PC-3 (cell line): ENCODE measurements around the gene CNTRL.

Source experiments
- EZH2 ChIP-seq: fragments of 300-600 bp; sonication (generic); IDR thresholded peaks from one replicate; pipeline ENCODE4 v1.6.1; 2017; ENCODE audit warnings: antibody characterized with exemption, mild to moderate bottlenecking, low read length; ENCODE audit not compliant: unreplicated experiment
- TF ChIP-seq, protein P1 (sequence below): fragments of 300-600 bp; sonication (generic); conservative IDR thresholded peaks from 2 replicates; pipeline ENCODE4 v1.5.1; 2017; ENCODE audit warnings: antibody characterized with exemption, low read depth, mild to moderate bottlenecking, low read length

DNA sequence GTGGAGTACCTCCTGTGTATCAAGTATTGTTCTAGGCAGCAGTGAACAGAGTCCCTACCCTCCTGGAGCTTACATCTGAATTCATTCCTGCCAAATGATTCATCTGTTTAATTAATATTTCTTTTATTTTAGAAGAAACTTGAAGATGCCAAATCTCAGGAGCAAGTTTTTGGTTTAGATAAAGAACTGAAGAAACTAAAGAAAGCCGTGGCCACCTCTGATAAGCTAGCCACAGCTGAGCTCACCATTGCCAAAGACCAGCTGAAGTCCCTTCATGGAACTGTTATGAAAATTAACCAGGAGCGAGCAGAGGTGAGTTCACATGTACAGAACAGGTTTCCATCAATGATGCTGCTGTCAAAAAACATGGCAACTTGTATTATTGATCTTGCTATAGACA is 69.0 kb downstream of the CNTRL start:
- TF ChIP-seq EZH2 = no peak
- TF ChIP-seq, protein P1, sequence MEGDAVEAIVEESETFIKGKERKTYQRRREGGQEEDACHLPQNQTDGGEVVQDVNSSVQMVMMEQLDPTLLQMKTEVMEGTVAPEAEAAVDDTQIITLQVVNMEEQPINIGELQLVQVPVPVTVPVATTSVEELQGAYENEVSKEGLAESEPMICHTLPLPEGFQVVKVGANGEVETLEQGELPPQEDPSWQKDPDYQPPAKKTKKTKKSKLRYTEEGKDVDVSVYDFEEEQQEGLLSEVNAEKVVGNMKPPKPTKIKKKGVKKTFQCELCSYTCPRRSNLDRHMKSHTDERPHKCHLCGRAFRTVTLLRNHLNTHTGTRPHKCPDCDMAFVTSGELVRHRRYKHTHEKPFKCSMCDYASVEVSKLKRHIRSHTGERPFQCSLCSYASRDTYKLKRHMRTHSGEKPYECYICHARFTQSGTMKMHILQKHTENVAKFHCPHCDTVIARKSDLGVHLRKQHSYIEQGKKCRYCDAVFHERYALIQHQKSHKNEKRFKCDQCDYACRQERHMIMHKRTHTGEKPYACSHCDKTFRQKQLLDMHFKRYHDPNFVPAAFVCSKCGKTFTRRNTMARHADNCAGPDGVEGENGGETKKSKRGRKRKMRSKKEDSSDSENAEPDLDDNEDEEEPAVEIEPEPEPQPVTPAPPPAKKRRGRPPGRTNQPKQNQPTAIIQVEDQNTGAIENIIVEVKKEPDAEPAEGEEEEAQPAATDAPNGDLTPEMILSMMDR = no peak
